Measurements from ENCODE around the gene LYPD5. TPM values are rescaled to one million over a fixed set of nuclear protein-coding genes. Genes with fewer than 3 reads are reported as not detected.

The LYPD5 gene, protein sequence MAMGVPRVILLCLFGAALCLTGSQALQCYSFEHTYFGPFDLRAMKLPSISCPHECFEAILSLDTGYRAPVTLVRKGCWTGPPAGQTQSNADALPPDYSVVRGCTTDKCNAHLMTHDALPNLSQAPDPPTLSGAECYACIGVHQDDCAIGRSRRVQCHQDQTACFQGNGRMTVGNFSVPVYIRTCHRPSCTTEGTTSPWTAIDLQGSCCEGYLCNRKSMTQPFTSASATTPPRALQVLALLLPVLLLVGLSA
- total RNA-seq (4.2 TPM), polyA plus RNA-seq (ENCODE audit: insufficient read depth, low read depth, low replicate concordance) (1.8 TPM)
- long read RNA-seq, donor 1, result 0 reads
- long read RNA-seq, donor 2, result 0 reads
- long read RNA-seq, donor 3, partial matches to known transcripts, result 0 of 1 reads
- long read RNA-seq, donor 3, other reads (novel, unspliced or antisense), result 0 of 1 reads
- long read RNA-seq, donor 4, result 0 reads
- long read RNA-seq, donor 5, result 0 reads
- long read RNA-seq, donor 6, result 0 reads
- long read RNA-seq, donor 7, partial matches to known transcripts, result 0 of 1 reads
- long read RNA-seq, donor 7, other reads (novel, unspliced or antisense), result 1 of 1 reads
- long read RNA-seq, donor 8, result 0 reads
- long read RNA-seq, donor 9, result 0 reads
- long read RNA-seq, donor 10, result 0 reads

DNA sequence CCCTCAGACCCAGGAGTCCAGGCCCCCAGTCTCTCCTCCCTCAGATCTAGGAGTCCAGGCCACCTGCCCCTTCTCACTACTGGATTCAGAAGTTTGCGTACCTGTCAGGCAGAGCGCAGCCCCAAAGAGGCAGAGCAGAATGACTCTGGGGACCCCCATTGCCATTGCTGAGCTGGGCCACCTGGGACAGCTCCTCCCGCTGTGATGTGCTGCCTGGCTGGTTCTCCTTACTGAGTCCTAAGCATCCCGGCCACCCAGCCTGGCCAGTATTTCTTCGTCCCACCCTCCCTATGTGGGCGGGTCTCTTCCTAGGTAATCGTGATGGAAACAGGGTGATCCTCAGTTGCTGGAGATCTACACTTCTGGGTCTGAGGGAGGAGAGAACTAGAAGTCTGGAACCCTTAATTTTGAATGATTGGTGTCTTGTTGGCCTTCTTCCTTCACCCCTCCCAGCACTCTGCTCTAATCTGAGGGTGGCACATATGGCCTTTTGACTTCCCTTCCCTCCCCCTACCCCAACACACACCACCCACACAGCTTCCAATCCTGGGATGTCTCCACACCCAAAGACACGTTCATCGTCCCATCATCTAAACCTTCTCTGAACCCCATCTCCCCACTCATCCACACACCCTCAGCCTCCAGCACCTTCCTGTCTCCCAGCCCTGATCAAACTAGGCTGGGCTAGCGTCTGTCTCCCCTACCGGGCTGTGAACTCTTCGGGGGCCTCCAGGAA is at the start of gene LYPD5:
Gene LYPD5, minus strand, starts transcription at position 232 of the 736 bp plus-strand sequence. Its CDS starts 67 bp downstream, at position 165.
- intact Hi-C loops (cut with DNase I), result no loop called here

DNA sequence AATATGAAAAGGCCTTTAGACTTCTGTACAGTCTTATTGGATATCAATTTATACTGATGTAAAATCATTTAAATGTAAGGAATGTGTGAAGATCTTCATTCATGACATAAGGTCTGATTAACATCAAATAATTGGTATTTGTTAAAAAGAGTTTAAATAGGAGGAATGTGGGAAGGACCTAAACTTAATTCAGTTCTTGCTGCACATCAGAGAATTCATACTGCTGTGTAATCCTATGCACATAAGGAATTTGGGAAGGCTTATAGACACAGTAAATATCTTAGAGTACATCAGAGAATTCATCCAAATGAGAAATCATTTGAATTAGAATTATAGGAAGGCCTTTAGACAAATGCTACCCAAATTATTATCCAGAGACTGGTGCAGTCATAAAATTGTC is 46.6 kb upstream of the LYPD5 start:
- intact Hi-C loops (cut with DNase I), result no loop called here

More for the DNA sequence above, at the start of gene LYPD5:
- Histone ChIP-seq H3K4me1 (ENCODE audit: control insufficient read depth in 2 of 3, insufficient read depth in 2 of 3, low read depth in 1 of 3, low read length in 3 of 3) (peaks cover 0 to 9% (median 0%) of the 10 kb centered on the region in 3 donors), H3K9ac (ENCODE audit: low read length in 3 of 3) (no peak within 1 kb of the TSS), H3K27me3 (ENCODE audit: control insufficient read depth, insufficient read depth, low read length) (peaks cover 4% of the 10 kb centered on the region), H3K4me3 (ENCODE audit: low read length in 3 of 3) (no peak within 1 kb of the TSS), H3K27ac (ENCODE audit: low read depth in 2 of 2, low read length in 2 of 2) (no peak within 1 kb of the TSS), H3K9me3 (ENCODE audit: control insufficient read depth in 2 of 3, insufficient read depth in 1 of 3, low read length in 3 of 3) (no peaks in the 10 kb centered on the region), H3K36me3 (ENCODE audit: control insufficient read depth in 2 of 3, insufficient read depth in 3 of 3, low read length in 3 of 3) (no peaks in the 10 kb centered on the region)
- DNase-seq (no peak), FAIRE-seq (no peak)
- TF ChIP-seq, protein P1, sequence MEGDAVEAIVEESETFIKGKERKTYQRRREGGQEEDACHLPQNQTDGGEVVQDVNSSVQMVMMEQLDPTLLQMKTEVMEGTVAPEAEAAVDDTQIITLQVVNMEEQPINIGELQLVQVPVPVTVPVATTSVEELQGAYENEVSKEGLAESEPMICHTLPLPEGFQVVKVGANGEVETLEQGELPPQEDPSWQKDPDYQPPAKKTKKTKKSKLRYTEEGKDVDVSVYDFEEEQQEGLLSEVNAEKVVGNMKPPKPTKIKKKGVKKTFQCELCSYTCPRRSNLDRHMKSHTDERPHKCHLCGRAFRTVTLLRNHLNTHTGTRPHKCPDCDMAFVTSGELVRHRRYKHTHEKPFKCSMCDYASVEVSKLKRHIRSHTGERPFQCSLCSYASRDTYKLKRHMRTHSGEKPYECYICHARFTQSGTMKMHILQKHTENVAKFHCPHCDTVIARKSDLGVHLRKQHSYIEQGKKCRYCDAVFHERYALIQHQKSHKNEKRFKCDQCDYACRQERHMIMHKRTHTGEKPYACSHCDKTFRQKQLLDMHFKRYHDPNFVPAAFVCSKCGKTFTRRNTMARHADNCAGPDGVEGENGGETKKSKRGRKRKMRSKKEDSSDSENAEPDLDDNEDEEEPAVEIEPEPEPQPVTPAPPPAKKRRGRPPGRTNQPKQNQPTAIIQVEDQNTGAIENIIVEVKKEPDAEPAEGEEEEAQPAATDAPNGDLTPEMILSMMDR (IDR thresholded peaks at IDR 0.05; ENCODE audit: borderline replicate concordance, extremely low read depth, insufficient read depth), result no peak

DNA sequence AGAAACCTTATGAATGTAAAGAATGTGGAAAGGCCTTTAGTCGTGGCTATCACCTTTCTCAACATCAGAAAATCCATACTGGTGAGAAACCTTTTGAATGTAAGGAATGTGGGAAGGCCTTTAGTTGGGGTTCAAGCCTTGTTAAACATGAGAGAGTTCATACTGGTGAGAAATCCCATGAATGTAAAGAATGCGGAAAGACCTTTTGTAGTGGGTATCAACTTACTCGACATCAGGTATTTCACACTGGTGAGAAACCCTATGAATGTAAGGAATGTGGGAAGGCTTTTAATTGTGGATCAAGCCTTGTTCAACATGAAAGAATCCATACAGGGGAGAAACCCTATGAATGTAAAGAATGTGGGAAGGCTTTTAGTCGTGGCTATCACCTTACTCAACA is 45.6 kb upstream of the LYPD5 start:
- FAIRE-seq (no peak), DNase-seq (no peak)
- Histone ChIP-seq H3K4me3 (ENCODE audit: low read length in 3 of 3) (peak overlapping the region in 1 of 3 donors; percentile 34), H3K27ac (ENCODE audit: low read depth in 2 of 2, low read length in 2 of 2) (no peak overlapping the region), H3K9ac (ENCODE audit: low read length in 3 of 3) (no peak overlapping the region), H3K9me3 (ENCODE audit: control insufficient read depth in 2 of 3, insufficient read depth in 1 of 3, low read length in 3 of 3) (peaks cover 24 to 85% (median 78%) of the 10 kb centered on the region in 3 donors), H3K36me3 (ENCODE audit: control insufficient read depth in 2 of 3, insufficient read depth in 3 of 3, low read length in 3 of 3) (peaks cover 15 to 41% (median 32%) of the 10 kb centered on the region in 3 donors), H3K27me3 (ENCODE audit: control insufficient read depth, insufficient read depth, low read length) (no peaks in the 10 kb centered on the region), H3K4me1 (ENCODE audit: control insufficient read depth in 2 of 3, insufficient read depth in 2 of 3, low read depth in 1 of 3, low read length in 3 of 3) (no peaks in the 10 kb centered on the region)
- intact Hi-C loops (cut with DNase I), result no loop called here
- TF ChIP-seq, protein P1 (IDR thresholded peaks at IDR 0.05; ENCODE audit: borderline replicate concordance, extremely low read depth, insufficient read depth), result no peak

More for the DNA sequence above, 46.6 kb upstream of the LYPD5 start:
- Histone ChIP-seq H3K9me3 (ENCODE audit: control insufficient read depth in 2 of 3, insufficient read depth in 1 of 3, low read length in 3 of 3) (peaks cover 24 to 77% (median 72%) of the 10 kb centered on the region in 3 donors), H3K36me3 (ENCODE audit: control insufficient read depth in 2 of 3, insufficient read depth in 3 of 3, low read length in 3 of 3) (peaks cover 15 to 32% (median 30%) of the 10 kb centered on the region in 3 donors), H3K27me3 (ENCODE audit: control insufficient read depth, insufficient read depth, low read length) (no peaks in the 10 kb centered on the region), H3K27ac (ENCODE audit: low read depth in 2 of 2, low read length in 2 of 2) (no peak overlapping the region), H3K4me1 (ENCODE audit: control insufficient read depth in 2 of 3, insufficient read depth in 2 of 3, low read depth in 1 of 3, low read length in 3 of 3) (no peaks in the 10 kb centered on the region), H3K9ac (ENCODE audit: low read length in 3 of 3) (no peak overlapping the region), H3K4me3 (ENCODE audit: low read length in 3 of 3) (no peak overlapping the region)
- no peak for FAIRE-seq
- TF ChIP-seq, protein P1 (IDR thresholded peaks at IDR 0.05; ENCODE audit: borderline replicate concordance, extremely low read depth, insufficient read depth), result no peak
- DNase-seq, result no peak

Measured in kidney (tissue), 22 donors.